ENCODE data around the gene APBB1IP. TPM values are rescaled to one million over a fixed set of nuclear protein-coding genes. Genes with fewer than 3 reads are reported as not detected.

Gene APBB1IP
- total and polyA plus RNA-seq, 2 donors (not counting 1 experiment from before 2014, with no cell fraction given), result 60.1 to 97.0 TPM

DNA sequence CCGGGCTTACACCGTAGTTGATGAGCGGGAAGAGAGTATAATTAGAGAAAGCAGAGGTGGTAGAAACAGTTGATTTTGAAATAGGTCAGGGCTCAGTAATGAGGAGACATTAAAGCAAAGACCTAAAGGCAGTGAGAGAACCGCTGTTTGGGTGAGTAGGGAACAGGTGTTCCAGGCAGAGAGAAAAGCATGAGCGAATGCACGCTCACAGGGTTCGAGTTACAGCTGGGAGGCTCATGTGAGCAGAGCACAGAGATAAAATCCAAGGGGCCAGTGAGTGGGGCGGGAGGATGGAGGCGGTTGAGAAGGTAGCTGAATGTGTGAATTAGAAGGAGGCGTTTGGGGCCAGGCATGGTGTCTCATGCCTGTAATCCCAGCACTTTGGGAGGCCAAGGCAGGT is 39.9 kb downstream of the APBB1IP start:
- Mint-ChIP-seq H3K4me1 (peaks cover 66% of the 10 kb centered on the region), H3K4me3 (peak overlapping the region; percentile 64), H3K27ac (peak overlapping the region; percentile 91), H3K9me3 (ENCODE audit: insufficient read depth) (no peaks in the 10 kb centered on the region), H3K27me3 (no peaks in the 10 kb centered on the region)
- DNase-seq (no peak), ATAC-seq (ENCODE audit: low read depth) (no peak)
- Histone ChIP-seq H3K4me3 (ENCODE audit: control extremely low read depth in 1 of 5, extremely low read depth in 1 of 5, insufficient read depth in 1 of 5, low read depth in 2 of 5, low read length in 4 of 5) (no peak overlapping the region), H4K20me1 (ENCODE audit: control insufficient read depth, insufficient read depth, low read length, poor library complexity, severe bottlenecking) (peaks cover 6% of the 10 kb centered on the region), H3K27ac (ENCODE audit: low read length in 2 of 2) (peak overlapping the region; percentile 64 to 86), H3K9me3 (ENCODE audit: control extremely low read depth in 1 of 3, control insufficient read depth in 2 of 3, insufficient read depth in 1 of 3, low read length in 2 of 3) (peaks cover 0 to 3% (median 0%) of the 10 kb centered on the region in 3 donors), H3K79me2 (ENCODE audit: control insufficient read depth, insufficient read depth, low read length) (peaks cover 76% of the 10 kb centered on the region), H2AFZ (ENCODE audit: insufficient read depth, low read depth, low read length, poor library complexity, severe bottlenecking) (no peak overlapping the region), H3K9ac (ENCODE audit: low read length) (no peak overlapping the region), H3K4me1 (ENCODE audit: control insufficient read depth in 2 of 2, insufficient read depth in 2 of 2, low read length in 2 of 2) (peaks cover 69 to 77% of the 10 kb centered on the region in 2 donors), H3K27me3 (replicated peaks in 1 of 4; ENCODE audit: control extremely low read depth in 1 of 4, control insufficient read depth in 3 of 4, insufficient read depth in 4 of 4, low read length in 3 of 4) (no peaks in the 10 kb centered on the region), H3K36me3 (replicated peaks in 1 of 2; ENCODE audit: control extremely low read depth in 1 of 2, control insufficient read depth in 1 of 2, extremely low read depth in 1 of 2, insufficient read depth in 2 of 2, low read length in 1 of 2) (peaks cover 2 to 10% of the 10 kb centered on the region in 2 experiments), H3K4me2 (replicated peaks; ENCODE audit: low read depth, low read length, poor library complexity, severe bottlenecking) (peak overlapping the region; percentile 41)
- WGBS (ENCODE audit: insufficient coverage), result 62% methylated on average over 10 of the region's 10 CpGs
- ChIA-PET POLR2A (interaction anchor here (0.5 to 0.8 kb wide), 2 partner anchors 11 to 765 kb away, joined by 3 to 4 read pairs; no protein-coding TSS in a partner anchor), CTCF (no interaction called here)
- intact Hi-C loops (cut with micrococcal nuclease), result no loop called here
- no peak for TF ChIP-seq CTCF (IDR thresholded peaks at IDR 0.05)
- no peak for TF ChIP-seq EZH2 (IDR thresholded peaks at IDR 0.05; ENCODE audit: borderline replicate concordance, insufficient read depth, low read depth, low read length, poor library complexity, severe bottlenecking)

- H3K4me3 Mint-ChIP-seq, result peak overlapping the region; percentile 80
- peaks cover 68 to 69% of the 10 kb centered on the region in 2 donors for H3K4me1 ChIP-seq (ENCODE audit: control insufficient read depth in 2 of 2, insufficient read depth in 2 of 2, low read length in 2 of 2)
- peak overlapping the region; percentile 39 for H3K9ac ChIP-seq (ENCODE audit: low read length)
- no peaks in the 10 kb centered on the region for H3K27me3 ChIP-seq (replicated peaks in 1 of 4; ENCODE audit: control extremely low read depth in 1 of 4, control insufficient read depth in 3 of 4, insufficient read depth in 4 of 4, low read length in 3 of 4)
- peak; percentile 39 for ATAC-seq (ENCODE audit: low read depth)
- peaks cover 0 to 3% (median 0%) of the 10 kb centered on the region in 3 donors for H3K9me3 ChIP-seq (ENCODE audit: control extremely low read depth in 1 of 3, control insufficient read depth in 2 of 3, insufficient read depth in 1 of 3, low read length in 2 of 3)
- TF ChIP-seq CTCF (IDR thresholded peaks at IDR 0.05) (no peak), EZH2 (IDR thresholded peaks at IDR 0.05; ENCODE audit: borderline replicate concordance, insufficient read depth, low read depth, low read length, poor library complexity, severe bottlenecking) (no peak)
- peak overlapping the region; percentile 78 for H3K4me2 ChIP-seq (replicated peaks; ENCODE audit: low read depth, low read length, poor library complexity, severe bottlenecking)
- peak; percentile 61 for DNase-seq
- peaks cover 0 to 2% of the 10 kb centered on the region in 2 experiments for H3K36me3 ChIP-seq (replicated peaks in 1 of 2; ENCODE audit: control extremely low read depth in 1 of 2, control insufficient read depth in 1 of 2, extremely low read depth in 1 of 2, insufficient read depth in 2 of 2, low read length in 1 of 2)
- peaks cover 62% of the 10 kb centered on the region for H3K4me1 Mint-ChIP-seq
- no peak overlapping the region for H2AFZ ChIP-seq (ENCODE audit: insufficient read depth, low read depth, low read length, poor library complexity, severe bottlenecking)
- WGBS (ENCODE audit: insufficient coverage), result 58% methylated on average over 5 of the region's 6 CpGs
- no peaks in the 10 kb centered on the region for H3K27me3 Mint-ChIP-seq
- no peaks in the 10 kb centered on the region for H4K20me1 ChIP-seq (ENCODE audit: control insufficient read depth, insufficient read depth, low read length, poor library complexity, severe bottlenecking)
- ChIA-PET POLR2A (interaction anchor here (0.6 to 1.0 kb wide), 3 partner anchors 13 to 33 kb away, joined by 3 to 4 read pairs (median 3); no protein-coding TSS in a partner anchor), CTCF (interaction anchor here (0.6 to 2.6 kb wide), 5 partner anchors 22 to 145 kb away, joined by 3 to 11 read pairs (median 3); no protein-coding TSS in a partner anchor)
- H3K27ac Mint-ChIP-seq, result peak overlapping the region; percentile 95
- intact Hi-C loops (cut with micrococcal nuclease), result loop anchor here (5.0 kb wide), 1 partner anchor 37 kb away; no protein-coding TSS in a partner anchor
- H3K79me2 ChIP-seq (ENCODE audit: control insufficient read depth, insufficient read depth, low read length), result peaks cover 74% of the 10 kb centered on the region
- H3K9me3 Mint-ChIP-seq (ENCODE audit: insufficient read depth), result no peaks in the 10 kb centered on the region
- H3K27ac ChIP-seq (ENCODE audit: low read length in 2 of 2), result peak overlapping the region; percentile 86 to 88
- peak overlapping the region in 3 of 5 experiments; percentile 4 to 50 (median 30) for H3K4me3 ChIP-seq (ENCODE audit: control extremely low read depth in 1 of 5, extremely low read depth in 1 of 5, insufficient read depth in 1 of 5, low read depth in 2 of 5, low read length in 4 of 5)
Measured at GRCh38 chr10:26479766-26480492, 41.8 kb downstream of the APBB1IP start.

All from B cell (primary cell).